Tibial nerve (tissue), 4 donors: ENCODE results near the gene SNX18. TPM values are rescaled to one million over a fixed set of nuclear protein-coding genes. Genes with fewer than 3 reads are reported as not detected.

Experiments
- DNase-seq, 2 donors: peaks; one replicate each; pipeline ENCODE4 v3.0.0-alpha.2; 2019; ENCODE audit warnings: low spot score in 2 of 2
- H3K27ac ChIP-seq, 4 donors: fragments of 200-600 bp; sonication (generic) in 3 of 4; one replicate each; pipeline ENCODE4 v1.5.1; 2017 to 2019; ENCODE audit warnings: mild to moderate bottlenecking in 1 of 4
- H3K27me3 ChIP-seq, 2 donors: fragments of 200-600 bp; sonication (generic) in 1 of 2; one replicate each; pipeline versions ENCODE4 v1.5.1 to v1.6.0; 2017 to 2019
- H3K36me3 ChIP-seq, 3 donors: fragments of 200-600 bp; sonication (generic); one replicate each; pipeline ENCODE4 v1.5.1; 2018 to 2019
- H3K4me1 ChIP-seq, 4 donors: fragments of 200-600 bp; sonication (generic) in 3 of 4; one replicate each; pipeline ENCODE4 v1.5.1; 2017 to 2019
- H3K4me3 ChIP-seq, 4 donors: fragments of 200-600 bp; sonication (generic) in 3 of 4; one replicate each; pipeline ENCODE4 v1.5.1; 2017 to 2019; ENCODE audit warnings: mild to moderate bottlenecking in 1 of 4, moderate library complexity in 1 of 4
- H3K9me3 ChIP-seq, 4 donors: fragments of 200-600 bp; sonication (generic) in 3 of 4; one replicate each; pipeline ENCODE4 v1.5.1; 2017 to 2019
- EP300 ChIP-seq, 2 donors: sonication (generic); formaldehyde crosslinking; IDR thresholded peaks; one replicate each; pipeline ENCODE4 v1.6.1; 2017; ENCODE audit warnings: antibody characterized with exemption in 2 of 2, mild to moderate bottlenecking in 1 of 2
- POLR2A ChIP-seq, 2 donors: fragments of 450-650 bp; IDR thresholded peaks; one replicate each; pipeline ENCODE4 v1.6.1; 2017; ENCODE audit warnings: antibody characterized with exemption in 2 of 2, mild to moderate bottlenecking in 2 of 2, moderate library complexity in 2 of 2
- WGBS, 2 donors: methylation state at CpG; one replicate each; pipeline ENCODE4 v1.1.5; 2018; 5-methylcytosine and 5-hydroxymethylcytosine counted together
- total RNA-seq, 4 donors: library from RNA; depleted of rRNA; stranded (reverse); fragments of >200 nt; gene quantifications; one replicate each; pipeline ENCODE4 v1.1.0, GENCODE V29; 2016
- TF ChIP-seq, protein P1 (sequence below), 5 experiments: fragments of 200-600 bp in 3 of 5; fragments of 450-650 bp in 2 of 5; sonication (generic) in 3 of 5; IDR thresholded peaks; one replicate each; pipeline ENCODE4 v1.5.1; 2016 to 2019; ENCODE audit warnings: antibody characterized with exemption in 5 of 5, mild to moderate bottlenecking in 3 of 5, moderate library complexity in 2 of 5

Gene SNX18
- total RNA-seq, 4 donors from 2014 or later, result 39.3 to 61.5 (median 45.6) TPM

DNA sequence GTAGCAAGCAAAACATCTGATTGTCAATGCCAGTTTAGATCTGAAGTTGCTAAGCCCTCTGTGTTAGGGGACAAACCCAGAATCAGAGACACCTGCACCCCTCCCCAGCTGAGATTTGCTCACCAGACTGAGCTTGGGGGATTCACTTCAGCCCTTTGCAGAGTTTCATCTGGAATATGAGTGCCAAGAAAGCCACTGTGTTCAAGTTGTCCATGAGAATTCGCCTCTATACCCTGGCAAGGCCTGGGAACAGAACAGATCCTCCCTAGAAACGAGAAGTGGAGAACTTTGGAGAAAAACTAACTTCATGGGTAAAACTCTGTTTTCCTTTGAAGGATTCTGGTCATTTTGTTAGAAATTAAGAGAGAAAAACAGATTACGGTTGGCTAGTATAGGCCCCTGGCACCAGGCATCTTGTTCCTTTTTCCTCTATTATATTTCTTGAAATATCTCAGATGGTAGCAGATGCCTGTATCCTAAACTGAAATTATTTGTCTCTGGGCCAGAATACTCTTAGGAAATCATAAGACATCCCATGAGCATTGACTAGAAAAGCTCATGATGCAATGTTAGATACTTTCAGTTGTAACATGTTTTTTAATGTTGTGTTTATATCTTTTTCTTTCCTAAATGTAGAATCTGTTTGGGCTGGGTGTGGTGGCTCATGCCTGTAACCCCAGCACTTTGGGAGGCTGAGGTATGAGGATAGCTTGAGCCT lies 64.4 kb downstream of the SNX18 start:
- H3K27ac ChIP-seq, result peak overlapping the region in 3 of 4 donors; percentile 34 to 83 (median 73)
- TF ChIP-seq POLR2A (IDR thresholded peaks at IDR 0.05), result no peak
- TF ChIP-seq, protein P1, sequence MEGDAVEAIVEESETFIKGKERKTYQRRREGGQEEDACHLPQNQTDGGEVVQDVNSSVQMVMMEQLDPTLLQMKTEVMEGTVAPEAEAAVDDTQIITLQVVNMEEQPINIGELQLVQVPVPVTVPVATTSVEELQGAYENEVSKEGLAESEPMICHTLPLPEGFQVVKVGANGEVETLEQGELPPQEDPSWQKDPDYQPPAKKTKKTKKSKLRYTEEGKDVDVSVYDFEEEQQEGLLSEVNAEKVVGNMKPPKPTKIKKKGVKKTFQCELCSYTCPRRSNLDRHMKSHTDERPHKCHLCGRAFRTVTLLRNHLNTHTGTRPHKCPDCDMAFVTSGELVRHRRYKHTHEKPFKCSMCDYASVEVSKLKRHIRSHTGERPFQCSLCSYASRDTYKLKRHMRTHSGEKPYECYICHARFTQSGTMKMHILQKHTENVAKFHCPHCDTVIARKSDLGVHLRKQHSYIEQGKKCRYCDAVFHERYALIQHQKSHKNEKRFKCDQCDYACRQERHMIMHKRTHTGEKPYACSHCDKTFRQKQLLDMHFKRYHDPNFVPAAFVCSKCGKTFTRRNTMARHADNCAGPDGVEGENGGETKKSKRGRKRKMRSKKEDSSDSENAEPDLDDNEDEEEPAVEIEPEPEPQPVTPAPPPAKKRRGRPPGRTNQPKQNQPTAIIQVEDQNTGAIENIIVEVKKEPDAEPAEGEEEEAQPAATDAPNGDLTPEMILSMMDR (IDR thresholded peaks at IDR 0.05), result no peak
- peak; percentile 58 to 83 for TF ChIP-seq EP300 (IDR thresholded peaks at IDR 0.05)
- peaks cover 0 to 31% (median 19%) of the 10 kb centered on the region in 4 donors for H3K4me1 ChIP-seq
- peak in 1 of 2 donors; percentile 21 for DNase-seq
- peaks cover 0 to 9% (median 0%) of the 10 kb centered on the region in 4 donors for H3K9me3 ChIP-seq
- H3K27me3 ChIP-seq, result no peaks in the 10 kb centered on the region
- no peaks in the 10 kb centered on the region for H3K36me3 ChIP-seq
- WGBS, 2 donors, result 69 to 77% methylated on average over 3 of the region's 3 CpGs
- no peak overlapping the region for H3K4me3 ChIP-seq

DNA sequence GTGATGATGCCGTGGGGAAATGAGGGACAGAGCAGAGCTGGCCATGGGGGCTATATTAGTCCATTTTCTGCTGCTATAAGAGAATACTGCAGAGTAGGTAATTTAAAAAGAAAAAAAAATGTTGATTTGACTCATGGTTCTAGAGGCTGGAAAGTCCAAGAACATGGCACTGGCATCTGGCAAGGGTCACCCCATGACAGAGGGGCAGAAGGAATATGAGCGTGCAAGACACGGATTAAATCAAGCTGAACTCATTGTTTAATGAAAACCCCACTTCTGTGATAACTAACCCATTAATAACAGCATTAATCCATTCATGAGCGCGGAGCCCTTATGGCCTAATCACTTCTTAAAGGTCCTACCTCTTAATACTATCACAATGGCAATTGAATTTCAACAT lies 68.8 kb downstream of the SNX18 start:
- WGBS, 2 donors, result 93% methylated on average over 5 of the region's 5 CpGs
- no peak overlapping the region for H3K4me3 ChIP-seq

DNA sequence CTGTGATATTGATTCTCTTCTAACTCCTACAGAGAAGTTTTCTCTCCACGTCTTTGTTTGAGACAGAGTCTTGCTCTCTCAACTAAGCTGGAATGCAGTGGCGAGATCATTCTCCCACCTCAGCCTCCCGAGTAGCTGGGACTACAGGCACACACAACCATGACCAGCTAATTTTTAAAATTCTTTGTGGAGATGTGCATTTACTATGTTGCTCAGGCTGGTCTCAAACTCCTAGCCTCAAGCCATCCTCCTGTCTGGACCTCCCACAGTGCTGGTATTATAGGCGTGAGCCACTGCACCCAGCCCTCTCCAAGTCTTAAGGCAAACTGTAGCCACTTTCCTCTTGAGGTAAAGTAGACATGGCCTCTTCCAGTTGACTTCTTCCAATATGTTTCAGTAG lies 72.2 kb downstream of the SNX18 start:
- H3K36me3 ChIP-seq, result no peaks in the 10 kb centered on the region
- DNase-seq, result no peak
- H3K27me3 ChIP-seq, result no peaks in the 10 kb centered on the region
- H3K4me1 ChIP-seq, result no peaks in the 10 kb centered on the region
- H3K9me3 ChIP-seq, result peaks cover 0 to 9% (median 0%) of the 10 kb centered on the region in 4 donors
- TF ChIP-seq, protein P1 (IDR thresholded peaks at IDR 0.05), result no peak
- H3K27ac ChIP-seq, result no peak overlapping the region
- 88 to 96% methylated on average over 4 of the region's 4 CpGs for WGBS, 2 donors
- H3K4me3 ChIP-seq, result no peak overlapping the region

More for the DNA sequence above, 68.8 kb downstream of the SNX18 start:
- Histone ChIP-seq H3K27ac (no peak overlapping the region), H3K9me3 (peaks cover 0 to 9% (median 0%) of the 10 kb centered on the region in 4 donors), H3K4me1 (peaks cover 0 to 9% (median 7%) of the 10 kb centered on the region in 4 donors), H3K36me3 (no peaks in the 10 kb centered on the region), H3K27me3 (no peaks in the 10 kb centered on the region)
- no peak for DNase-seq
- TF ChIP-seq POLR2A (IDR thresholded peaks at IDR 0.05), result no peak
- TF ChIP-seq, protein P1 (IDR thresholded peaks at IDR 0.05), result no peak

DNA sequence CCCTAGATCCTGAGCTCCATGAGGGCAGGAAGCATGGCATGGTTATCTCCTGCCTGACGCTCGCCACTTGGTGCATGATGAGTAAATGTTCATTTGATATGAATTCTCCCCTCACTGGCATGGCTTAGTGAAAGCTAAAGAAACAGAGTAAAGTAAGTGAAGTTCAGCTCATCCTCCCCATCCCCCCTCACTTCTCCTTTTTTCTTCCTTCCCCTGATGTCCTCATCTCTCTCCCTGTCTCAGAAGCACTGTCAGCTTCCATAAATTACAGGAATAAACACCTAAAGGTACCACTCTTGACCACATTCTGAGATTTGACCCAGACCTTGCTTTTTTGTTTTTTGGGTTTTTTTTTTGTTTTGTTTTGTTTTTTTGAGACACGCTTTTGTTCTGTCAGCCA lies 73.3 kb downstream of the SNX18 start:
- no peaks in the 10 kb centered on the region for H3K27me3 ChIP-seq
- no peaks in the 10 kb centered on the region for H3K4me1 ChIP-seq
- DNase-seq, result no peak
- no peak overlapping the region for H3K27ac ChIP-seq
- 91 to 92% methylated on average over 3 of the region's 3 CpGs for WGBS, 2 donors
- peaks cover 0 to 9% (median 0%) of the 10 kb centered on the region in 4 donors for H3K9me3 ChIP-seq
- TF ChIP-seq POLR2A (IDR thresholded peaks at IDR 0.05), result no peak
- peak in 1 of 2 donors; percentile 48 for TF ChIP-seq EP300 (IDR thresholded peaks at IDR 0.05)
- TF ChIP-seq, protein P1 (IDR thresholded peaks at IDR 0.05), result no peak
- no peaks in the 10 kb centered on the region for H3K36me3 ChIP-seq
- no peak overlapping the region for H3K4me3 ChIP-seq

DNA sequence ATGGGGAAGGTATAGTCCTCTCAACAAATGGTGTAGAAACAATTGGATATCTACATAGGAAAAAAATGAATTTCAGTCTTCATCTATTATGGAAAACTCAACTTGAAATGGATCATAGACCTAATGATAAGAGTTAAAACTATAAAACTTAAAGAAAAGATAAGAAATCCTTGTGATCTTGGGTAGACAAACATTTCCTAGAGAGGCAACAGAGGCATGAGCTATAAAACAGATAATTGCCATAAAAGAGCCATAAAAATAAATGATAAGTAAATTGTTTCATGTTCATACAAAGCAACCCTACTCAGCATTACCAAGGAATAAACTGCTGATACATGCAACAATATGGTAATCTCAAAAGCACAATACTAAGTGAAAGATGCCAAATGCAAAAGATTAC lies 76.2 kb downstream of the SNX18 start:
- TF ChIP-seq POLR2A (IDR thresholded peaks at IDR 0.05), result no peak
- no peak for TF ChIP-seq EP300 (IDR thresholded peaks at IDR 0.05)
- TF ChIP-seq, protein P1 (IDR thresholded peaks at IDR 0.05), result no peak

More for the DNA sequence above, 76.2 kb downstream of the SNX18 start:
- Histone ChIP-seq H3K4me1 (no peaks in the 10 kb centered on the region), H3K9me3 (peaks cover 0 to 18% (median 0%) of the 10 kb centered on the region in 4 donors), H3K27me3 (no peaks in the 10 kb centered on the region), H3K36me3 (no peaks in the 10 kb centered on the region), H3K27ac (no peak overlapping the region), H3K4me3 (no peak overlapping the region)
- DNase-seq, result no peak
